ENCODE measurements around the gene SYTL3. TPM values are rescaled to one million over a fixed set of nuclear protein-coding genes. Genes with fewer than 3 reads are reported as not detected.
A peak's percentile ranks its signal among the peaks of the same experiment; 100 is the strongest.

The SYTL3 gene
- total RNA-seq, 3 donors from 2014 or later (not counting 1 experiment from before 2014, with no cell fraction given) = 84.1 to 143 (median 89.0) TPM

- TF ChIP-seq, protein P1, sequence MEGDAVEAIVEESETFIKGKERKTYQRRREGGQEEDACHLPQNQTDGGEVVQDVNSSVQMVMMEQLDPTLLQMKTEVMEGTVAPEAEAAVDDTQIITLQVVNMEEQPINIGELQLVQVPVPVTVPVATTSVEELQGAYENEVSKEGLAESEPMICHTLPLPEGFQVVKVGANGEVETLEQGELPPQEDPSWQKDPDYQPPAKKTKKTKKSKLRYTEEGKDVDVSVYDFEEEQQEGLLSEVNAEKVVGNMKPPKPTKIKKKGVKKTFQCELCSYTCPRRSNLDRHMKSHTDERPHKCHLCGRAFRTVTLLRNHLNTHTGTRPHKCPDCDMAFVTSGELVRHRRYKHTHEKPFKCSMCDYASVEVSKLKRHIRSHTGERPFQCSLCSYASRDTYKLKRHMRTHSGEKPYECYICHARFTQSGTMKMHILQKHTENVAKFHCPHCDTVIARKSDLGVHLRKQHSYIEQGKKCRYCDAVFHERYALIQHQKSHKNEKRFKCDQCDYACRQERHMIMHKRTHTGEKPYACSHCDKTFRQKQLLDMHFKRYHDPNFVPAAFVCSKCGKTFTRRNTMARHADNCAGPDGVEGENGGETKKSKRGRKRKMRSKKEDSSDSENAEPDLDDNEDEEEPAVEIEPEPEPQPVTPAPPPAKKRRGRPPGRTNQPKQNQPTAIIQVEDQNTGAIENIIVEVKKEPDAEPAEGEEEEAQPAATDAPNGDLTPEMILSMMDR (IDR thresholded peaks at IDR 0.05) = no peak
- Histone ChIP-seq H3K27ac (ENCODE audit: low read length) (peak overlapping the region; percentile 98), H3K4me1 (ENCODE audit: control insufficient read depth, insufficient read depth, low read length) (peaks cover 73% of the 10 kb centered on the region), H3K27me3 (ENCODE audit: control insufficient read depth, insufficient read depth, low read length) (no peaks in the 10 kb centered on the region), H3K4me3 (ENCODE audit: low read length) (no peak overlapping the region), H3K9me3 (ENCODE audit: control insufficient read depth, insufficient read depth, low read length) (no peaks in the 10 kb centered on the region), H3K36me3 (ENCODE audit: control insufficient read depth, insufficient read depth, low read length) (peaks cover 9% of the 10 kb centered on the region)
- Mint-ChIP-seq H3K36me3 (no peaks in the 10 kb centered on the region), H3K4me1 (peaks cover 61 to 63% of the 10 kb centered on the region in 2 donors), H3K9me3 (no peaks in the 10 kb centered on the region), H3K27me3 (ENCODE audit: low read depth in 2 of 2) (no peaks in the 10 kb centered on the region), H3K4me3 (peak overlapping the region; percentile 80), H3K27ac (peak overlapping the region; percentile 96 to 99)
- intact Hi-C loops (cut with micrococcal nuclease) = loop anchor here (1.0 to 10.0 kb wide), 8 partner anchors 34 to 1321 kb away; no protein-coding TSS in a partner anchor
- WGBS (ENCODE audit: insufficient coverage) = 16% methylated on average over 15 of the region's 15 CpGs
- peak; percentile 81 to 98 for DNase-seq
- peak; percentile 65 to 84 (median 81) for ATAC-seq
Observed at GRCh38 chr6:158653577-158654354, 3.9 kb downstream of the SYTL3 start.

DNA sequence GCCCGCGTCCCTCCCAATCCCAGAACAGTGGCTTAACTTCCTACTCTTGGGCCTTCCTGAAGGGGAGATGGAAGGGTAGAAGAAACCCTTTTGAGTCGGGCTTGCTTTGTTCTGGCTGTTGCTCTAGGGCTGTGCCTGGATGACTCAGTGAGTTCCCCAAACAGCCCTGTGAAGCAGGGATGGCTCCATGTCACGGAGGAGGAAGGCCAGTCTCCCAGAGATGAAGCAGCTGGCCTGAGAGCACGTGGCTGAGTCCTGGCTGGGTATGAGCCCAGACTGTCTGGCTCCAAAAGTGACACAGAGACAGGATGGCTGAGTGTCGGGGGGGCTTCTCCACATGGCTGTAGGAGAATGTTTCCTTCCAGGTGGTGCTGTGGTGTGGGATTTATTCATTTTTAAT lies 4.6 kb downstream of the SYTL3 start:
- H3K9me3 ChIP-seq (ENCODE audit: control insufficient read depth, insufficient read depth, low read length) = no peaks in the 10 kb centered on the region
- intact Hi-C loops (cut with micrococcal nuclease) = loop anchor here (5.0 to 10.0 kb wide), 5 partner anchors 87 to 1320 kb away; no protein-coding TSS in a partner anchor
- H3K27ac ChIP-seq (ENCODE audit: low read length) = peak overlapping the region; percentile 98
- peak overlapping the region; percentile 96 to 99 for H3K27ac Mint-ChIP-seq
- ATAC-seq = no peak
- H3K36me3 Mint-ChIP-seq = no peaks in the 10 kb centered on the region
- TF ChIP-seq, protein P1 (IDR thresholded peaks at IDR 0.05) = no peak
- peaks cover 11% of the 10 kb centered on the region for H3K36me3 ChIP-seq (ENCODE audit: control insufficient read depth, insufficient read depth, low read length)
- H3K4me3 Mint-ChIP-seq = peak overlapping the region; percentile 80
- no peaks in the 10 kb centered on the region for H3K9me3 Mint-ChIP-seq
- H3K4me3 ChIP-seq (ENCODE audit: low read length) = no peak overlapping the region
- peak; percentile 24 to 44 for DNase-seq
- no peaks in the 10 kb centered on the region for H3K27me3 ChIP-seq (ENCODE audit: control insufficient read depth, insufficient read depth, low read length)
- no peaks in the 10 kb centered on the region for H3K27me3 Mint-ChIP-seq (ENCODE audit: low read depth in 2 of 2)
- WGBS (ENCODE audit: insufficient coverage) = 76% methylated on average over 4 of the region's 6 CpGs
- peaks cover 68% of the 10 kb centered on the region for H3K4me1 ChIP-seq (ENCODE audit: control insufficient read depth, insufficient read depth, low read length)
- peaks cover 56 to 61% of the 10 kb centered on the region in 2 donors for H3K4me1 Mint-ChIP-seq

- peak overlapping the region; percentile 98 for H3K27ac ChIP-seq (ENCODE audit: low read length)
- peak overlapping the region; percentile 96 to 99 for H3K27ac Mint-ChIP-seq
- H3K36me3 Mint-ChIP-seq = no peaks in the 10 kb centered on the region
- peaks cover 56 to 61% of the 10 kb centered on the region in 2 donors for H3K4me1 Mint-ChIP-seq
- no peaks in the 10 kb centered on the region for H3K9me3 Mint-ChIP-seq
- ATAC-seq (no peak), DNase-seq (peak in 1 of 2 donors; percentile 61)
- WGBS (ENCODE audit: insufficient coverage) = 58% methylated on average over 10 of the region's 10 CpGs
- H3K4me1 ChIP-seq (ENCODE audit: control insufficient read depth, insufficient read depth, low read length) = peaks cover 67% of the 10 kb centered on the region
- H3K27me3 Mint-ChIP-seq (ENCODE audit: low read depth in 2 of 2) = no peaks in the 10 kb centered on the region
- H3K4me3 Mint-ChIP-seq = peak overlapping the region; percentile 80
- H3K4me3 ChIP-seq (ENCODE audit: low read length) = no peak overlapping the region
- H3K9me3 ChIP-seq (ENCODE audit: control insufficient read depth, insufficient read depth, low read length) = no peaks in the 10 kb centered on the region
- TF ChIP-seq, protein P1 (IDR thresholded peaks at IDR 0.05) = no peak
- H3K27me3 ChIP-seq (ENCODE audit: control insufficient read depth, insufficient read depth, low read length) = no peaks in the 10 kb centered on the region
- intact Hi-C loops (cut with micrococcal nuclease) = loop anchor here (5.0 to 10.0 kb wide), 5 partner anchors 88 to 1320 kb away; no protein-coding TSS in a partner anchor
- H3K36me3 ChIP-seq (ENCODE audit: control insufficient read depth, insufficient read depth, low read length) = peaks cover 11% of the 10 kb centered on the region
Observed at GRCh38 chr6:158654960-158655489, 5.2 kb downstream of the SYTL3 start.
